ENCODE measurements around the gene TMEM109. TPM values are rescaled to one million over a fixed set of nuclear protein-coding genes. Genes with fewer than 3 reads are reported as not detected.

Gene TMEM109
- total and polyA plus RNA-seq, 2 of the 8 experiments (the other 6 are each of a cell fraction or from before 2014, with no cell fraction given), result 27.3 to 30.3 TPM

GRCh38 chr11:60933416-60934123, 19.6 kb downstream of the TMEM109 start (continued):
- TF ChIP-seq SIX5 (IDR thresholded peaks at IDR 0.05; ENCODE audit: low read depth, low read length) (no peak), CHD1 (IDR thresholded peaks at IDR 0.05; ENCODE audit: low read depth, low read length) (no peak)
